OCI-LY3 (cell line): ENCODE data around the gene UROC1.

Experiments used
- EZH2phosphoT487 ChIP-seq: fragments of 200-600 bp; shearing (Covaris generic); IDR thresholded peaks from 2 replicates; pipeline ENCODE4 v1.6.1; 2018; ENCODE audit warnings: antibody characterized with exemption, mixed run types, low read depth
- TF ChIP-seq, protein P1 (sequence below): fragments of 200-600, 300-600 bp; sonication (generic); IDR thresholded peaks from 2 replicates; pipeline ENCODE4 v1.5.1; 2014; ENCODE audit warnings: antibody characterized with exemption, low read length, low read depth

DNA sequence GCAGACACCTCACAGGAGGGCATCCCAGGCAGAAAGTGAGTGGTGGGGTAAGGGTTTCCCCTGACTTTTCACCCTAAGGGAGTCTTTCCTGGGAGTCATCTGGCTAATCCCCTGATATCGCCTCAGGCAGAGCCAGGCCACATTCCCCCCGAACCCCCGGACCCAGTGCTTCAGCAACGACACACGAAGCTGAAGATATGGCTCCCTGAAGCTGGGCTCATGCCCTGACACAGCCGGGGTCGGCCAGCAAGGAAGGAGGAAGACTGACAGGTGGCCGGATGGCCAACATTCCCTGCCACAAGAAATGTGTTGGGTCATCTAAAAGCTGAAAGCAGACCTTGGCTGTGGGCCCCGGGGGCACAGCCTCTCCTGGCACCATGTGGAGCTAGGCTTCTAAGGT, 20.7 kb upstream of the UROC1 start:
- TF ChIP-seq, protein P1, sequence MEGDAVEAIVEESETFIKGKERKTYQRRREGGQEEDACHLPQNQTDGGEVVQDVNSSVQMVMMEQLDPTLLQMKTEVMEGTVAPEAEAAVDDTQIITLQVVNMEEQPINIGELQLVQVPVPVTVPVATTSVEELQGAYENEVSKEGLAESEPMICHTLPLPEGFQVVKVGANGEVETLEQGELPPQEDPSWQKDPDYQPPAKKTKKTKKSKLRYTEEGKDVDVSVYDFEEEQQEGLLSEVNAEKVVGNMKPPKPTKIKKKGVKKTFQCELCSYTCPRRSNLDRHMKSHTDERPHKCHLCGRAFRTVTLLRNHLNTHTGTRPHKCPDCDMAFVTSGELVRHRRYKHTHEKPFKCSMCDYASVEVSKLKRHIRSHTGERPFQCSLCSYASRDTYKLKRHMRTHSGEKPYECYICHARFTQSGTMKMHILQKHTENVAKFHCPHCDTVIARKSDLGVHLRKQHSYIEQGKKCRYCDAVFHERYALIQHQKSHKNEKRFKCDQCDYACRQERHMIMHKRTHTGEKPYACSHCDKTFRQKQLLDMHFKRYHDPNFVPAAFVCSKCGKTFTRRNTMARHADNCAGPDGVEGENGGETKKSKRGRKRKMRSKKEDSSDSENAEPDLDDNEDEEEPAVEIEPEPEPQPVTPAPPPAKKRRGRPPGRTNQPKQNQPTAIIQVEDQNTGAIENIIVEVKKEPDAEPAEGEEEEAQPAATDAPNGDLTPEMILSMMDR: no peak
- TF ChIP-seq EZH2phosphoT487: no peak
